Neural crest cell (in vitro differentiated cells): ENCODE data around the gene CNDP2. TPM values are rescaled to one million over a fixed set of nuclear protein-coding genes. Genes with fewer than 3 reads are reported as not detected.

ENCODE experiments used
- DNase-seq: peaks from one replicate; pipeline ENCODE4 v3.0.0; 2021; ENCODE audit warnings: low read depth, mixed read lengths, low spot score
- H3K27ac Mint-ChIP-seq: one replicate; pipeline ENCODE4 v1.8.0; 2021; ENCODE audit warnings: mild to moderate bottlenecking, mixed read lengths; ENCODE audit not compliant: unreplicated experiment
- H3K27me3 Mint-ChIP-seq: 2 replicates; pipeline ENCODE4 v1.8.0; 2021; ENCODE audit warnings: low read depth, mild to moderate bottlenecking, mixed read lengths
- H3K36me3 Mint-ChIP-seq: 2 replicates; pipeline ENCODE4 v1.8.0; 2021; ENCODE audit warnings: low read depth, mild to moderate bottlenecking, mixed read lengths
- H3K4me1 Mint-ChIP-seq: 2 replicates; pipeline ENCODE4 v1.8.0; 2021; ENCODE audit warnings: mixed read lengths
- H3K4me3 Mint-ChIP-seq: one replicate; pipeline ENCODE4 v1.8.0; 2021; ENCODE audit warnings: mild to moderate bottlenecking, mixed read lengths
- H3K9me3 Mint-ChIP-seq: 2 replicates; pipeline ENCODE4 v1.8.0; 2021; ENCODE audit warnings: mixed read lengths
- total RNA-seq: library from RNA; stranded (reverse); gene quantifications from 2 replicates; pipeline ENCODE4 v1.2.1, GENCODE V29; 2021
- TF ChIP-seq, protein P1 (sequence below): fragments of 200-600 bp; sonication (generic); conservative IDR thresholded peaks from 2 replicates; pipeline ENCODE4 v1.5.0; 2021; ENCODE audit warnings: antibody characterized with exemption, mild to moderate bottlenecking

CNDP2 gene
- total RNA-seq, 1 donor from 2014 or later = 194 TPM

GRCh38 chr18:74549591-74550104, 53.5 kb downstream of the CNDP2 start:
- Mint-ChIP-seq H3K27me3 (peaks cover 27% of the 10 kb centered on the region), H3K4me1 (peaks cover 10% of the 10 kb centered on the region), H3K36me3 (peaks cover 7% of the 10 kb centered on the region), H3K4me3 (no peak overlapping the region), H3K9me3 (peaks cover 11% of the 10 kb centered on the region), H3K27ac (no peak overlapping the region)
- DNase-seq = no peak
- TF ChIP-seq, protein P1, sequence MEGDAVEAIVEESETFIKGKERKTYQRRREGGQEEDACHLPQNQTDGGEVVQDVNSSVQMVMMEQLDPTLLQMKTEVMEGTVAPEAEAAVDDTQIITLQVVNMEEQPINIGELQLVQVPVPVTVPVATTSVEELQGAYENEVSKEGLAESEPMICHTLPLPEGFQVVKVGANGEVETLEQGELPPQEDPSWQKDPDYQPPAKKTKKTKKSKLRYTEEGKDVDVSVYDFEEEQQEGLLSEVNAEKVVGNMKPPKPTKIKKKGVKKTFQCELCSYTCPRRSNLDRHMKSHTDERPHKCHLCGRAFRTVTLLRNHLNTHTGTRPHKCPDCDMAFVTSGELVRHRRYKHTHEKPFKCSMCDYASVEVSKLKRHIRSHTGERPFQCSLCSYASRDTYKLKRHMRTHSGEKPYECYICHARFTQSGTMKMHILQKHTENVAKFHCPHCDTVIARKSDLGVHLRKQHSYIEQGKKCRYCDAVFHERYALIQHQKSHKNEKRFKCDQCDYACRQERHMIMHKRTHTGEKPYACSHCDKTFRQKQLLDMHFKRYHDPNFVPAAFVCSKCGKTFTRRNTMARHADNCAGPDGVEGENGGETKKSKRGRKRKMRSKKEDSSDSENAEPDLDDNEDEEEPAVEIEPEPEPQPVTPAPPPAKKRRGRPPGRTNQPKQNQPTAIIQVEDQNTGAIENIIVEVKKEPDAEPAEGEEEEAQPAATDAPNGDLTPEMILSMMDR = no peak

DNA sequence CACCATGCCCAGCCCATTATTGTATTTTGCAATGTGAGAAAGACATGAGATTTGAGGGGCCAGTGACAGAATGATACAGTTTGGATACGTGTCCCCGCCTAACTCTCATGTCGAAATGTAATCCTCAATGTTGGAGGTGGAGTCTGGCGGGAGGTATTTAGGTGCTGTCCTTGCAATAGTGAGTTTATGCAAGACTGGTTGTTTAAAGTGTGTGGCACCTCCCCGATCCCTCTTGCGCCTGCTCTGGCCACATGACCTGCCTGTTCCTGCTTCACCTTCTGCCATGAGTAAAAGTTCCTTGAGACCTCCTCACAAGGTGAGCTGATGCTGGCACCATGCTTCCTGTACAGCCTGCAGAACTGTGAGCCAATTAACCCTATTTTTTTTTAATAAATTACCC, 54.7 kb downstream of the CNDP2 start:
- no peak for DNase-seq
- peaks cover 7% of the 10 kb centered on the region for H3K36me3 Mint-ChIP-seq
- TF ChIP-seq, protein P1 = no peak
- H3K27ac Mint-ChIP-seq = no peak overlapping the region
- peaks cover 11% of the 10 kb centered on the region for H3K9me3 Mint-ChIP-seq
- peaks cover 10% of the 10 kb centered on the region for H3K4me1 Mint-ChIP-seq
- H3K27me3 Mint-ChIP-seq = peaks cover 24% of the 10 kb centered on the region
- H3K4me3 Mint-ChIP-seq = no peak overlapping the region

GRCh38 chr18:74551452-74551851, 55.3 kb downstream of the CNDP2 start:
- Mint-ChIP-seq H3K9me3 (peaks cover 11% of the 10 kb centered on the region), H3K27ac (no peak overlapping the region)

DNA sequence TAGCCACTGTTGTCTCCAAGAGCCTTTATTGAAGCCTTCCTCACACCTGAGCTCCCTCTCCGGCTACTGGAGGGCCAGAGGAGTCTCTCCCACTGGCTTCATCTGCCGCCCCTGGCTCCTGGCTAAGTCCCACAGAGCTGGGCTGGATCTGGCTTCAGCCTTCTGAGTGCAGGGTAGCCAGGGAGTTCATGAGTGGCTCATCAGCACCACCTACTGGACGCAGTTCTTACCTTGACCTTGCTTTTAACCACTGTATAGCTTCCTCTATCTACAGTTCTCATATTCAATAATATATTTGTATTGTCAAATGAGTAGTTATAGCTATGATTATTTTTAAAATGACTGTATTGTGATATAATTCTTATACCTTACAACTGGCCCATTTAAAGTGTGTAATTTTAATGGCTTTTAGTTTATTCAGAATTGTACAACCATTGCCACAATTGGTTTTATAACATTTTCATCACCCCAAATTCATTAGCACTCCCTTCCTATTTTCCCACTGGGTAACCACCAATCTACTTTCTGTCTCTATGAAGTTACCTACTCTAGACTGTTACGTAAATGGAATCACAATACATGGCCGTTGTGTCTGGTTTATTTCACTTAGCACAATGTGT, 55.9 kb downstream of the CNDP2 start:
- Mint-ChIP-seq H3K4me3 (peak overlapping the region; percentile 67), H3K27me3 (peaks cover 29% of the 10 kb centered on the region)

More at GRCh38 chr18:74551452-74551851, 55.3 kb downstream of the CNDP2 start:
- TF ChIP-seq, protein P1 = no peak
- H3K36me3 Mint-ChIP-seq = peaks cover 7% of the 10 kb centered on the region
- H3K4me3 Mint-ChIP-seq = no peak overlapping the region
- H3K27me3 Mint-ChIP-seq = peaks cover 29% of the 10 kb centered on the region
- peaks cover 10% of the 10 kb centered on the region for H3K4me1 Mint-ChIP-seq
- DNase-seq = no peak

DNA sequence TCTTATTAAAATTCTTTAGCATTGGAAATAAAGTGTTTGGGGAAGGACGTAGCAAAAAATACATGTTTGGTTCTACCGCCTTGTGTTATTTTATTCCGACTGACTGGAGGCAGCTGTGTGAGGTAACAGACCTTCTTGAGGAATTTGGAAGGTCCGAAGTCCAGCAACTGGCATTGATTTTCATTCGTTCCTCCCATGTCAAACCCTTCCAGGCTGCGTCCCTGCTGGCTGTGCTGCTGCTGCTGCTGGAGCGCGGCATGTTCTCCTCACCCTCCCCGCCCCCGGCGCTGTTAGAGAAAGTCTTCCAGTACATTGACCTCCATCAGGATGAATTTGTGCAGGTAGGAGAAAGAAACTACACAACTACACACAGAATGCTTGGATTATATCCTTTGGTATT, 60.0 kb downstream of the CNDP2 start:
- no peak for DNase-seq
- peaks cover 26% of the 10 kb centered on the region for H3K27me3 Mint-ChIP-seq
- no peak overlapping the region for H3K4me3 Mint-ChIP-seq
- H3K4me1 Mint-ChIP-seq = peaks cover 9% of the 10 kb centered on the region
- peaks cover 2% of the 10 kb centered on the region for H3K9me3 Mint-ChIP-seq
- H3K27ac Mint-ChIP-seq = no peak overlapping the region
- H3K36me3 Mint-ChIP-seq = peaks cover 2% of the 10 kb centered on the region
- TF ChIP-seq, protein P1 = no peak

More for the DNA sequence above, 55.9 kb downstream of the CNDP2 start:
- peak; percentile 84 for DNase-seq
- TF ChIP-seq, protein P1 = peak; percentile 89
- Mint-ChIP-seq H3K4me1 (peaks cover 10% of the 10 kb centered on the region), H3K9me3 (peaks cover 9% of the 10 kb centered on the region), H3K27ac (no peak overlapping the region), H3K36me3 (peaks cover 7% of the 10 kb centered on the region)
